ENCODE measurements around the gene FAM219B. TPM values are rescaled to one million over a fixed set of nuclear protein-coding genes. Genes with fewer than 3 reads are reported as not detected.

The FAM219B gene
- total RNA-seq, 1 experiment from 2014 or later = 73.7 TPM

GRCh38 chr15:74878273-74878672 lies 28.4 kb downstream of the FAM219B start:
- TF ChIP-seq CTCF (IDR thresholded peaks at IDR 0.05; ENCODE audit: insufficient read depth in 1 of 2, low read depth in 1 of 2, low read length in 1 of 2, severe bottlenecking in 1 of 2, unreplicated experiment in 1 of 2) = no peak
- Histone ChIP-seq H3K9me3 (peaks cover 13% of the 10 kb centered on the region), H3K4me1 (no peaks in the 10 kb centered on the region), H3K27me3 (replicated peaks; ENCODE audit: control insufficient read depth, insufficient read depth, low read length) (no peaks in the 10 kb centered on the region), H3K4me3 (ENCODE audit: low read depth, low read length) (no peak overlapping the region), H3K36me3 (ENCODE audit: control insufficient read depth, insufficient read depth, low read length) (no peaks in the 10 kb centered on the region)
- H3K9me3 Mint-ChIP-seq (ENCODE audit: unreplicated experiment) = peaks cover 9% of the 10 kb centered on the region
- BruUV-seq (replicated peaks) = no TSS peak
- H3K4me3 Mint-ChIP-seq (ENCODE audit: unreplicated experiment) = no peak overlapping the region
- H3K36me3 Mint-ChIP-seq (ENCODE audit: insufficient read depth, unreplicated experiment) = peaks cover 5% of the 10 kb centered on the region
- no peak for DNase-seq
- H3K27ac Mint-ChIP-seq (ENCODE audit: unreplicated experiment) = no peak overlapping the region
- ChIA-PET CTCF (no interaction called here), POLR2A (no interaction called here)
- no peaks in the 10 kb centered on the region for H3K4me1 Mint-ChIP-seq (ENCODE audit: low read depth, unreplicated experiment)
- intact Hi-C loops (cut with micrococcal nuclease; ENCODE audit: unreplicated experiment) = no loop called here
- no peaks in the 10 kb centered on the region for H3K27me3 Mint-ChIP-seq (ENCODE audit: insufficient read depth, unreplicated experiment)

DNA sequence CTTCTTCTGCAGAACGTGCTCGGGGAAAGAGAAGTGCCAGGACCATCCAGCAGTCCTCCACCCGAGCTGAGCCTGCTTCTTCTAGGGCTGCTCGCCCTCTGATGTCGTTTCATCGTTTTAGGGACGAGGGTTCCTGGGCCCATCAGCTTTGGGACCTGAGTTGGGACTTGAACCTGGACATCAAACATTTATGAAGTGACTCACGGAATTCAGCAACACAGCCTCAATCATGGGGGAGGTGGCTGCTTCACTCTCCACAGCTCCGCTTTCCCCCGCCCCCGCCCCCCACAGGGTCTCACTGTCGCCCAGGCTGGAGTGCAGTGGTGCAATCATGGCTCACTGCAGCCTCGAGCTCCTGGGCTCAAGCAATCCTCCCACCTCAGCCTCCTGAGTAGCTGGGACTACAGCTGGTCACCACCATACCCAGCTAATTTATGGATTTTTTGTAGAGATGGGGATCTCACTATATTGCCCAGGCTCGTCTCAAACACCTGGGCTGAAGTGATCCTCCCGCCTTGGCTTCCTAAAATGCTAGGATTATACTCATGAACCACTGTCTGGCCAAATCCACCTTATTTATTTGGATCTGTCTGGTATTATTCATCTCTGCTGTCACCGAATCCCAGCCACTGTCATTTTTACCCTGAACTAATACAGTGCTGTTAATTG lies 32.8 kb downstream of the FAM219B start:
- Histone ChIP-seq H3K4me3 (ENCODE audit: low read depth, low read length) (peak overlapping the region; percentile 81), H3K36me3 (ENCODE audit: control insufficient read depth, insufficient read depth, low read length) (no peaks in the 10 kb centered on the region), H3K27me3 (replicated peaks; ENCODE audit: control insufficient read depth, insufficient read depth, low read length) (no peaks in the 10 kb centered on the region), H3K9me3 (no peaks in the 10 kb centered on the region), H3K4me1 (peaks cover 26% of the 10 kb centered on the region)
- ChIA-PET POLR2A (interaction anchor here (0.6 kb wide), 2 partner anchors 13 to 81 kb away, joined by 3 to 4 read pairs; no protein-coding TSS in a partner anchor), CTCF (interaction anchor here (2.1 kb wide), 1 partner anchor 28 kb away, joined by 7 read pairs; no protein-coding TSS in a partner anchor)
- peaks cover 36% of the 10 kb centered on the region for H3K36me3 Mint-ChIP-seq (ENCODE audit: insufficient read depth, unreplicated experiment)
- peak overlapping the region; percentile 82 for H3K4me3 Mint-ChIP-seq (ENCODE audit: unreplicated experiment)
- peak in 1 of 2 experiments; percentile 35 for DNase-seq
- H3K27me3 Mint-ChIP-seq (ENCODE audit: insufficient read depth, unreplicated experiment) = no peaks in the 10 kb centered on the region
- no TSS peak for BruUV-seq (replicated peaks)
- no peak for TF ChIP-seq CTCF (IDR thresholded peaks at IDR 0.05; ENCODE audit: insufficient read depth in 1 of 2, low read depth in 1 of 2, low read length in 1 of 2, severe bottlenecking in 1 of 2, unreplicated experiment in 1 of 2)
- intact Hi-C loops (cut with micrococcal nuclease; ENCODE audit: unreplicated experiment) = loop anchor here (1.0 to 5.0 kb wide), 3 partner anchors 16 to 33 kb away; partner anchors contain the start of genes FAM219B, MPI and ULK3
- peaks cover 17% of the 10 kb centered on the region for H3K4me1 Mint-ChIP-seq (ENCODE audit: low read depth, unreplicated experiment)
- H3K9me3 Mint-ChIP-seq (ENCODE audit: unreplicated experiment) = no peaks in the 10 kb centered on the region
- H3K27ac Mint-ChIP-seq (ENCODE audit: unreplicated experiment) = peak overlapping the region; percentile 81

DNA sequence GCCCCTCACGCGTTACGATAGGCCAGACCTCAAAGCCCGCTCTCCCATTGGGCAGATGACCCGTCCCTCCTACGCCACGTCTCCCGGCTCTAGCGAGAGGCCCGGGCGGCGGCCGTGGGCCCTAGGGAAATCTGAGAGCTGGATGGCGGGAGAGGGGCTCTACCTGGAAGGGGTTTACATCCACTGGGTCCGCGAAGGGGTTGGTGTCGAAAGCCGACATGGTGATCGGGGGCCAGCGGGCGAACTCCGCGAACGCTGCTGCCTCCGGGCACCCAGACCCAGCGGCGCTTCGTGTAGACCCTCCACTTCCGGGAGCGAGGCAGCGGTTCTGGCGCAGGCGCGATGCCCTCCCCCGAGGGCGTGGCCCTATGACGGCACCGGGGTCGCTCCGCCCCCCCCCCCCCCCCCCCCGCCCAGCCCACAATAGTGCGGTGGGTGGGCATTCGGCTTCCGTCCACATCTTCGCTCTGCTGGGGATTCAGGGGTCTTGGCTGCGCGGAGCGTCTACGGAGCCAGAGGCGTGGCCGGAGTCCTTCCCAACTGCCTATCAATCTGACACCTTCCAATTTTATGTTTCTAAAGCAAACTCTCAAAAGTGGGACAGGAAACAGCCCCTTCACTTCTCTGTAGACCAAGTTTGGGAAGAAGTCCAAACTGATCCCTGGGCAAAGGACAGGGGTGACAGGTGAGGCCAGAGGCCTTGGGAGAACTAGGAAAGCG lies 33.5 kb downstream of the FAM219B start, which contains the start of gene SCAMP2:
Gene SCAMP2 (minus strand): TSS at position 330 of the 720 bp plus-strand sequence. CDS start 110 bp downstream, at position 220.
- Mint-ChIP-seq H3K4me3 (ENCODE audit: unreplicated experiment) (peak within 1 kb of the TSS; percentile 82), H3K9me3 (ENCODE audit: unreplicated experiment) (no peaks in the 10 kb centered on the region), H3K4me1 (ENCODE audit: low read depth, unreplicated experiment) (peaks cover 17% of the 10 kb centered on the region), H3K36me3 (ENCODE audit: insufficient read depth, unreplicated experiment) (peaks cover 39% of the 10 kb centered on the region), H3K27me3 (ENCODE audit: insufficient read depth, unreplicated experiment) (no peaks in the 10 kb centered on the region), H3K27ac (ENCODE audit: unreplicated experiment) (peak within 1 kb of the TSS; percentile 81)
- Histone ChIP-seq H3K4me1 (peaks cover 33% of the 10 kb centered on the region), H3K36me3 (ENCODE audit: control insufficient read depth, insufficient read depth, low read length) (no peaks in the 10 kb centered on the region), H3K9me3 (peaks cover 3% of the 10 kb centered on the region; the same call in 1 of the 2 replicates), H3K4me3 (ENCODE audit: low read depth, low read length) (peak within 1 kb of the TSS; percentile 81), H3K27me3 (replicated peaks; ENCODE audit: control insufficient read depth, insufficient read depth, low read length) (no peaks in the 10 kb centered on the region)
- BruUV-seq (replicated peaks) = TSS peak; percentile 97
- intact Hi-C loops (cut with micrococcal nuclease; ENCODE audit: unreplicated experiment) = loop anchor here (1.0 to 5.0 kb wide), 3 partner anchors 17 to 34 kb away; partner anchors contain the start of genes FAM219B, MPI and ULK3
- DNase-seq = peak; percentile 92 to 96
- no peak for TF ChIP-seq CTCF (IDR thresholded peaks at IDR 0.05; ENCODE audit: insufficient read depth in 1 of 2, low read depth in 1 of 2, low read length in 1 of 2, severe bottlenecking in 1 of 2, unreplicated experiment in 1 of 2)
- POLR2A ChIA-PET = interaction anchor here (0.6 kb wide), 2 partner anchors 14 to 21 kb away, joined by 3 to 4 read pairs; no protein-coding TSS in a partner anchor
- CTCF ChIA-PET = interaction anchor here (2.1 kb wide), 1 partner anchor 28 kb away, joined by 7 read pairs; no protein-coding TSS in a partner anchor

Data from Caco-2 (cell line).